NCI-H1092 treated with DMSO at 0.1 percent for 48 hours (cell line): ENCODE data around the gene APOBEC3A.
"Not testable (repeated sequence)": the region's sequence is repeated elsewhere in the genome, so short reads cannot be mapped to it uniquely, and the experiment has no call there.

Experiments
- DNase-seq: peaks from one replicate; lab custom pipeline; 2025; lab: John Stamatoyannopoulos, UW

The APOBEC3A gene

DNA sequence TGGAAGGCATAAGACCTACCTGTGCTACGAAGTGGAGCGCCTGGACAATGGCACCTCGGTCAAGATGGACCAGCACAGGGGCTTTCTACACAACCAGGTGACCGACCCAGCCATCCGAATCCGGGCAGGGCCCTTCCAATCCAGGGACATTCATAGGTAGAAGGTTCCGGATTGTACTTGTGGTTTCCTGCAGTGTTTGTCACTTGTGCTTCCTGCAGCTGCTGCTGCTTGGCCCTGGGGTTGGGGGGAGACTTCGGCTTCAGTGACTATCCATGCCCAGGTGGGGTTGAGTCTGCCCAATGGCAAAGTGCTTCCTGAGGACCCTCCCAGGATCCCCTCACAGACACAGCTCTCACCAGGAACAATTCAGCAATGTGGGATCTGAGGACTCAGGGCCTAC is 2.2 kb downstream of the APOBEC3A start:
- DNase-seq, result no peak

GRCh38 chr22:38960673-38961072 is 3.3 kb downstream of the APOBEC3A start:
- not testable (repeated sequence) for DNase-seq

DNA sequence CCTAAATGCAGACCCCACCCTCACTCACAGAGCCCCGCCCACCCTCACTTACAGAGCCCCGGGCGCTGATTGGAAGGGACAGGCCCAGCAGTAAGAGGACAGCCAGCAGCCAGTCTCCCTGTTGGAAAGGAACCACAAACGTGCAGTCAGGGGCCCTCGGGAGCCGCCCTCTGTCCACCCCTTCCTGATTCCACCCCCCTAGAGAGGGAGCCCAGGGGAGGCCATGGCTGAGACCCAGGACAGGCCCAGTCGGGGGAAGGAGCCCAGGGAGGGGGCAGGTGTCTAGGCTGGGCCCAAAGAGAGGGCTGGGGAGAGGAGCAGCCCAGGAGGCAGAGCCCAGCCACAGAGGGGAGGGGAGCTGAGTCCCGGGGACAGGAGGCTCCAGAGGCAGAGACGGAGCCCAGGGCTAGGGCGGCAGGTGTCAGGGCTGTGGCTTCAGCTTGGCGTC is 5.9 kb downstream of the APOBEC3A start:
- not testable (repeated sequence) for DNase-seq

- DNase-seq, result no peak
Measured at GRCh38 chr22:38963872-38964271, 6.5 kb downstream of the APOBEC3A start.

GRCh38 chr22:38964306-38964705 is 6.9 kb downstream of the APOBEC3A start:
- no peak for DNase-seq

- DNase-seq, result no peak
Measured at GRCh38 chr22:38964989-38965388, 7.6 kb downstream of the APOBEC3A start.

DNA sequence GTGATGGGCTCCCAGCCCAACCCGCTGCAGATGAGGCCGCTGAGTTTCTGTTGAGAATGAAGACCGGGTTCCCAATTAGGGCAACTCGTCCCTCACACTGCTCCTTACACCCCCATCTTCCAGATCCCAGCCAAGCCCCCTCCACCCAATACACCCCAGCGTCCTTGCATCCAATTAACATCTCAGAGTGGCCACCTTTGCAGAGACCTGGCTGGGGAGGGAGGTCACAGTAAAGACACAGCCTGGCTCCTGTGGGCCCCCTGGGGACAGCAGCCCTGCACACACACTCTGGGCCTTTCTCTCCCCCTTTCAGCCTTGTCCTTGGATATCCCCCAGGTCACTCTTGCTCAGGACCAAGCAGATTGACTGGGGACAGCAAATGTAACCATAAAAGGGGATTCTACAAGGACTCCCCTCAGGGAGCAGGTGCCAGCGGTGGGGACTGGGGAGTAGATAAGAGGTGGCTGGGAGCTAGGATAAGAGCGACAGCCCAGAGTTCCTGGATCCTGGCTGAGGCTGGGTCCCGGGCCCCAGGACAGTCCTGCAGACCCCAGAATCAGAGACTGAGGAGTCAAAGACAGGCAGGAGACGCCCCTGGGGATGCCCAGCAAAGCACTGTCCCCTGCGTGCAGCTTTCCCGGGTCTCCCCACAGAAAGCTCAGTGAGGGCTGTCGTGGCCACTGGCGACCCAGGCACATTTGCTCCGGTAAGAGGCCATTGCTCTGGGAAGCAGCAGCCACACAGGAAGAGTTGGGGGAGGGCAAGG is 8.4 kb downstream of the APOBEC3A start:
- DNase-seq, result no peak

DNA sequence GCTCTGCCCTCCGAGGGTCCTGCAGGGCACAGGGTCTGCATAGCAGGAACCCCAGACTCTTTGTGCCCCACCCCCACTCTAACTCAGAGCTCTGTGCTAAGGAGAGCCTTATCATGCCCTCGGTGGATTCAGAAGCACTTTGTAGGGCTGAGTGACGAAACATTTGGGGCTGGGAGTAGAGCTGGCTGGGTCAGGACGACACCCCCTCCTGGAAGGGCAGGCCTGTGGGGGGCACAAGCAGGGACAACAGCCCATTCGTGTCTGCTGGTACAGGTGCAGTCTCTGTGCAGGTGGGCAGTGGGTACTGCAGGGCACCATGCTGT is 8.9 kb downstream of the APOBEC3A start:
- DNase-seq, result no peak

GRCh38 chr22:38966942-38967341 is 9.5 kb downstream of the APOBEC3A start:
- DNase-seq, result no peak

DNA sequence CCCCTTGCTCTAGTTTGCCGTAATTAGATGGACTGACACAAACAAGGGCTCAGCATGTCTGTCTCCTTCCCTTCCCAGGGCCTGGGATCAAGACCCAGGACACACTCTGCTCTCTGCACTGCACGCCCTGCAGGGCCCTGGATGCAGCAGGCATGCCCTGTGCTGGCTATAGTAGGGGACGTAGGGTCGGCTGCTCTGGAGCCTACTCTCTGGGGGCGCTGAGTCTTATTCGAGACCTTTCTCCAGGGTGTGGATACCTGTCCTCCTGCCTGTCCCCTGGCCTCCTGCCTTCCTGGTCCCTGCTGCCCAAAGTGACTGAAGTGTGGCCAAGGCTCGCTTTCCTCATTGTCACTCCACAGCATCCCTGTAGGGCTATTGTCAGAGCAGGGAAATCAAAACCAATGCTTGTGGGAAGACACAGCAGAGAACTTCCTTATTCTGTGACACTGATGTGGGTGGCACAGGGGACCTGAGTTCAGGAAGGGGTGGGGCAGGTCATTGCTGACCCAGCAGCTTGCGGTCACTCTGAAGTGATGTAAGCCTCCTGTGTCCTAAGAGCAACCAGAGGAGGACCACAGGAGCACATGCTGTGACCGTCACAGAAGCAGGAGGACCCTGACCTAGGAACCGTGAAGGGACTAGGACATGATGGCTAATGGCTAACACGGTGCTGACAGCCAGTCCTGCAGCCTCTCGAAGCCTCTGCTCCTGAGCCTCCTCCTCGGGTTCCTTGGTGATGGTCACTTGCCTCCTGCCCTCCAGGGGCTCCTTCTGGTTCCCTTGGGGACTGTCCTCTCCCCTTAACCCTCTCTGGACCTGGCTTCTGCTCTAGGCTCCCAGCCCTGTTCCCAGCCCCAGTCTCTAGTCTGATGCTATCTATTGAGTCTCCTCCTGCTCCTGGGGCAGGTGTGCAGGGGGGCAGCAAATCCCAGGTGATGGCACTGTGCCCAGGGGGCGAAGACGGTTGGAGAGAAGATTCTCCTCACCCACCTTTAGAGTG is 10.3 kb downstream of the APOBEC3A start:
- no peak for DNase-seq

- no peak for DNase-seq
Measured at GRCh38 chr22:38968801-38969200, 11.4 kb downstream of the APOBEC3A start.

DNA sequence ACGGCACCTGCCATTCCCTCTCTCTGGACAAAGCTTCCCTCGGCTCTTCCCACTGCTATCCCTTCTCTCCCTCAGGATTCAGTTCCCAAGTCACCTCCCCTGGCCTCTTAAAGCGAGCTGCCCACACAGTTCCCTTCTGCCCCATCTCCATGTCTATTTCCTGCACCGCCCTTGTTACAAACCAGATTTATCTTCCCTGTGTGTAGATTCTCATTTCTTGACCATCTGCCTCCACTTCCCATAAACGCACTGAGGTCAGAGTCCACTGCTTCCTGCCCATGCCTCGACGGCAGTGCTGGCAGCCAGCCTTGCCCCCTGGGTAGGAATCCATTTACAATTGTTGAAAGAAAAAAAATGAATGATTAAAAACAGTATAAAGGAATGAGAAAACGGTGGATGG is 13.1 kb downstream of the APOBEC3A start:
- DNase-seq, result no peak

DNA sequence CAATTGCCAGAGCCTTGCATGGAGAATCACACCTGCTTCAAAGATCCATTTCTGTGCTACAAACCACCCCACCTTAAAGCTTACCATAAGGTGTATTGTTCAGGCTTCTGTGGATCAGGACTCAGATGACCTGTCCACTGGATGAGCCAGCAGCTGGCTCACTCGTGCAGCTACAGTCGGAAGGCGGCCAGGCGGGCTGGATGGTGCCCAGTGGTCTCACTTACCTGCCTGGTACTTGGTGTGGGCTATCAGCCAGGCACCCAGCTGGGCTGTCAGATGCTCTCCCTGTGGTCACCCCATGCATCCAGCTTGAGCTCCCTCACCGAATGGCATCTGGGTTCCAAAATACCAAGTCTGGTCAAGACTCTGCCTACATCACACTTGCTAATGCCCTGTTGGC is 13.8 kb downstream of the APOBEC3A start:
- no peak for DNase-seq

DNA sequence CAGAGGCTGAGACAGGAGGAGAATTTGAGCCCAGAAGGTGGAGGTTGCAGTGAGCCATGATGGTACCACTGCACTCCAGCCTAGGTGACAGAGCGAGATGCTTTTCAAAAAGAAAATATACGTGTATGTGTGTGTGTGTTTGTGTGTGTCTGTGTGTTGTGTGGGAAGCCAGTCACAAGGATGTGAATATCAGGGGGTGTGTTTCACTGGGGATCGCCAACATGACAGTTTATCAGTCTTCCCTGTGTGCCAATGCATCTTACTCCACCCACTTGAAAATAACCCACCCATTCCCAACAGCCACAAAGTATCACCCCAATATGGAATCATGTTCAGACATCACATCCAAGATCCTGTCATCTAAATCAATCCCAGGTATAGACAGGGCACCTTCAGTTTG is 14.4 kb downstream of the APOBEC3A start:
- DNase-seq, result no peak

DNA sequence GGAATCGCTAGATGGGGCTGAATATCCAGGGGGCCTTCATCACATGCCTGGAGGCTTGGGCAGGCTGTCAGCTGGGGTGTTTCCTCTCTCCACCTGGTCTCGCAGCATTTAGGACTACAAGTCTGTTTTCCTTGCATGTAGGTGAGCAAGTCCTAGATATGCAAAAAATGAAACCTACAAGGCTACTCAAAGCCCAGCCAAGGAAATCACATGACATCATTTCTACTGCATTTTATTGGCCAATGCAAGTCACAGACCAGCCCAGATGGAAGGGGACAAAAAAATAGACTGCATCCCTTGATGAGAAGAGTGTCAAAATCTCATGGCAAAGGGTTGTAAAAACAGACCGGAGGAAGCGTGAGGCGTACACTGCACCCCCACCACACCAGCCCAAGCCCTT is 15.1 kb downstream of the APOBEC3A start:
- DNase-seq, result no peak

DNA sequence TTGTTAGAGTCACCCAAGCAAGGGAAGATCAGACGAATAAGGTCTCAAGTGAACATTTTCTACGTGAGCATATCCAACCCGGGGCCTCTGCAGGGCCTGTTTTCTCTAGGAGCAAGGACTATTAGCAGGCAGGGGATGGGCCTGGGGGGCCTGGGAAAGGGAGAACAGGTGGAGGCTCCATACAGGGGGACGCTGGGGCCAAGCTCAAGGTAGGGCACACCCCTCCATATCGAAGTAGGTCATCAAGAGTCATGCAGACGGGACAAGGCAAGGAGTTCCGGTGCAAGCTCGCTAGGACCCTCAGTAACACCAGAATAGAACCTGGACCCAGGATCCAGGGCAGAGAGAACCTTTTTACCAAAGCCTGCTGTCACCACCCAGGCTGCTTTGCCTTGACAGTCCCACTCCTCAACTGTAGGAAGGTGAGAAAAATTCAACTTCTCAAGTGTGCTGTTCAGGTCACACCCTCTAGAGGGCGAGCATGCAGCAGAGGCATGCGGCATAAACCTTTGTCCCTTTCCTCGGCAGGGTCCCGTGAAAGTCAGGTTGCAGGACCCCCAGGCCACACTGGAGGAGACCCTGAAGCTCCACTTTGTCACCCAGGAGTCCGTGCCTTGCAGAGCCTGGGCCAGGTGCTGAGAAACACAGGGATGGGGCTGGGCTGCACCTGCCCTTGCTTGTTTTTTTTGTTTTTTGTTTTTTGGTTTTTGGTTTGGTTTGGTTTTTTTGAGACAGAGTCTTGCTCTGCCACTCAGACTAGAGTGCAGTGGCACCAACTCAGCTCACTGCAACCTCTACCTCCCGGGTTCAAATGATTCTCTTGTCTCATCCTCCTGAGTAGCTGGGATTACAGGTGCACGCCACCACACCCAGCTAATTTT is 16.1 kb downstream of the APOBEC3A start:
- no peak for DNase-seq

DNA sequence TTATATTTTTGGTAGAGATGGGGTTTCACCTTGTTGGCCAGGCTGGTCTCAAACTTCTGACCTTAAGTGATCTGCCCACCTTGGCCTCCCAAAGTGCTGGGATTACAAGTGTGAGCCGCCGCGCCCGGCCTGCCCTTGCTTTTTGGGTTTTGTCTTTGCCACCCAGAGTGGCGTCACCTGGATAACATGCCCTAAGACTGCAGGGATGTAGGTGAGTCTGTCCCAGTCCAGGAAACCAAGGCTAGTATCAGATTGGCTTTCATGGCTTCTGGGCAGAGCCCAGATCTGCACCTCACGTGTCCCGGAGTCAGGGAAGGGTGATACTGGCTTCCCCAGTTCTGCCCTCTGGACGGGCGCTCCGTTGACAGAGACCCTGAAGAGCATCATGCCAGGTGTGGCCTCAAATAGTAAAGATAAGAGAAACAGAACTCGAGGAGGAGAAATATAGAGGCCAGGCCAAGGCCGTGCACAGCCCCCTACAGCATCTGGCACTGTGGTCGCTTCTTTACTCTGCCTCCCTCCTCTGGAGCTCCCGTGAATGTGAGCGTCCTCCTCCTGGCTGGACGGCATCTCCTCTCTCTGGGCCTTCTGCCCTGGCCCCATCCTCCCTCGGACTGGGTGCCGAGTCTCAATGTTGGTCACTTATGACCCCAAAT is 16.9 kb downstream of the APOBEC3A start:
- no peak for DNase-seq

- no peak for DNase-seq
Measured at GRCh38 chr22:38974826-38975175, 17.4 kb downstream of the APOBEC3A start.

- not testable (repeated sequence) for DNase-seq
Measured at GRCh38 chr22:38977289-38977688, 19.9 kb downstream of the APOBEC3A start.

GRCh38 chr22:38980587-38980986 is 23.2 kb downstream of the APOBEC3A start:
- DNase-seq, result not testable (repeated sequence)
